Astrocyte (in vitro differentiated cells and primary cell): Measurements from ENCODE around the gene NEAT1. TPM values are rescaled to one million over a fixed set of nuclear protein-coding genes. Genes with fewer than 3 reads are reported as not detected.
A peak's percentile ranks its signal among the peaks of the same experiment; 100 is the strongest.

Experiments
- DNase-seq: peaks from one replicate; pipeline ENCODE4 v3.0.0-alpha.2; 2010; ENCODE audit warnings: low read depth
- FAIRE-seq: peaks from 2 replicates; lab custom pipeline; 2011; peaks lifted over from hg19 to GRCh38; lab: Jason Lieb, UNC
- H2AFZ ChIP-seq: 2 replicates; pipeline ENCODE4 v1.6.0; 2012; ENCODE audit warnings: low read depth, low read length, inconsistent platforms
- H3K27ac ChIP-seq: 2 replicates; pipeline ENCODE4 v1.5.1; 2011; ENCODE audit warnings: low read depth, low read length, inconsistent platforms
- H3K27me3 ChIP-seq: 2 replicates; pipeline ENCODE4 v1.6.0; 2011; ENCODE audit warnings: low read length, inconsistent platforms; ENCODE audit not compliant: insufficient read depth
- H3K36me3 ChIP-seq: 2 replicates; pipeline ENCODE4 v1.5.1; 2011; ENCODE audit warnings: low read length, inconsistent platforms; ENCODE audit not compliant: insufficient read depth
- H3K4me1 ChIP-seq: 2 replicates; pipeline ENCODE4 v1.5.1; 2011; ENCODE audit warnings: low read length, inconsistent platforms; ENCODE audit not compliant: insufficient read depth
- H3K4me2 ChIP-seq: 2 replicates; pipeline ENCODE4 v1.6.0; 2012; ENCODE audit warnings: low read length, inconsistent platforms
- H3K4me3 ChIP-seq: 2 replicates; pipeline ENCODE4 v1.5.1; 2011; ENCODE audit warnings: low read depth, mild to moderate bottlenecking, low read length, inconsistent platforms; ENCODE audit not compliant: insufficient read depth
- H3K79me2 ChIP-seq: 2 replicates; pipeline ENCODE4 v1.6.0; 2012; ENCODE audit warnings: mild to moderate bottlenecking, low read length, inconsistent platforms; ENCODE audit not compliant: insufficient read depth
- H3K9ac ChIP-seq: 2 replicates; pipeline ENCODE4 v1.6.0; 2012; ENCODE audit warnings: mild to moderate bottlenecking, low read length, inconsistent platforms
- H3K9me3 ChIP-seq: 2 replicates; pipeline ENCODE4 v1.5.1; 2012; ENCODE audit warnings: low read depth, mild to moderate bottlenecking, low read length, inconsistent platforms; ENCODE audit not compliant: insufficient read depth
- H4K20me1 ChIP-seq: 2 replicates; pipeline ENCODE4 v1.6.0; 2012; ENCODE audit warnings: low read length, inconsistent platforms; ENCODE audit not compliant: insufficient read depth
- H3K27ac Mint-ChIP-seq: one replicate; pipeline ENCODE4 v1.8.0; 2021; ENCODE audit warnings: mild to moderate bottlenecking, mixed read lengths; ENCODE audit not compliant: unreplicated experiment
- H3K27me3 Mint-ChIP-seq: one replicate; pipeline ENCODE4 v1.8.0; 2021; ENCODE audit warnings: low read depth, mixed read lengths; ENCODE audit not compliant: unreplicated experiment
- H3K36me3 Mint-ChIP-seq: one replicate; pipeline ENCODE4 v1.8.0; 2021; ENCODE audit warnings: low read depth, mixed read lengths; ENCODE audit not compliant: unreplicated experiment
- H3K4me1 Mint-ChIP-seq: one replicate; pipeline ENCODE4 v1.8.0; 2021; ENCODE audit warnings: low read depth, mixed read lengths; ENCODE audit not compliant: unreplicated experiment
- H3K4me3 Mint-ChIP-seq: one replicate; pipeline ENCODE4 v1.8.0; 2021; ENCODE audit warnings: mild to moderate bottlenecking, moderate library complexity, mixed read lengths; ENCODE audit not compliant: unreplicated experiment
- H3K9me3 Mint-ChIP-seq: one replicate; pipeline ENCODE4 v1.8.0; 2021; ENCODE audit warnings: mild to moderate bottlenecking, mixed read lengths; ENCODE audit not compliant: unreplicated experiment
- CTCF ChIP-seq: IDR thresholded peaks from 2 replicates; pipeline ENCODE4 v1.5.1; 2011; ENCODE audit warnings: low read depth, mild to moderate bottlenecking, inconsistent platforms, low read length, moderate library complexity; ENCODE audit not compliant: insufficient read depth
- EZH2 ChIP-seq: IDR thresholded peaks from 2 replicates; pipeline ENCODE4 v1.6.1; 2012; ENCODE audit warnings: mild to moderate bottlenecking, low read length, inconsistent platforms; ENCODE audit not compliant: insufficient read depth
- total RNA-seq: library from RNA; stranded (reverse); gene quantifications from 2 replicates; pipeline ENCODE4 v1.2.1, GENCODE V29; 2021

Gene NEAT1
- total RNA-seq, 1 donor from 2014 or later = 317 TPM

- Mint-ChIP-seq H3K27me3 (no peaks in the 10 kb centered on the region), H3K4me1 (peaks cover 15% of the 10 kb centered on the region), H3K4me3 (peak overlapping the region; percentile 81), H3K36me3 (peaks cover 6% of the 10 kb centered on the region), H3K27ac (no peak overlapping the region), H3K9me3 (peaks cover 3% of the 10 kb centered on the region)
- H3K9me3 ChIP-seq = no peaks in the 10 kb centered on the region
- peak overlapping the region; percentile 92 for H3K4me2 ChIP-seq
- H3K4me3 ChIP-seq = peak overlapping the region; percentile 63
- H3K9ac ChIP-seq = peak overlapping the region; percentile 86
- no peaks in the 10 kb centered on the region for H4K20me1 ChIP-seq
- no peaks in the 10 kb centered on the region for H3K27me3 ChIP-seq
- no peak for FAIRE-seq
- no peak overlapping the region for H2AFZ ChIP-seq
- H3K4me1 ChIP-seq = peaks cover 24% of the 10 kb centered on the region
- peak overlapping the region; percentile 82 for H3K27ac ChIP-seq
- no peaks in the 10 kb centered on the region for H3K36me3 ChIP-seq
- TF ChIP-seq CTCF = no peak
- TF ChIP-seq EZH2 = no peak
- H3K79me2 ChIP-seq = peaks cover 13% of the 10 kb centered on the region
- peak; percentile 54 for DNase-seq
These were observed 31.7 kb downstream of the NEAT1 start for GRCh38 chr11:65454311-65454695.

GRCh38 chr11:65454696-65455456, 32.3 kb downstream of the NEAT1 start:
- H3K27me3 Mint-ChIP-seq = no peaks in the 10 kb centered on the region
- no peak for TF ChIP-seq EZH2
- no peak for TF ChIP-seq CTCF

GRCh38 chr11:65456418-65456817, 33.8 kb downstream of the NEAT1 start:
- H3K4me1 Mint-ChIP-seq = peaks cover 17% of the 10 kb centered on the region
- no peak for DNase-seq
- peak overlapping the region; percentile 72 for H3K27ac Mint-ChIP-seq
- no peak for TF ChIP-seq CTCF
- no peak for TF ChIP-seq EZH2
- H4K20me1 ChIP-seq = no peaks in the 10 kb centered on the region
- H3K9me3 Mint-ChIP-seq = peaks cover 3% of the 10 kb centered on the region
- H3K4me3 Mint-ChIP-seq = peak overlapping the region; percentile 81
- no peaks in the 10 kb centered on the region for H3K27me3 Mint-ChIP-seq
- H3K9me3 ChIP-seq = no peaks in the 10 kb centered on the region
- no peak overlapping the region for H3K9ac ChIP-seq
- no peak for FAIRE-seq
- no peak overlapping the region for H3K4me3 ChIP-seq
- H3K4me2 ChIP-seq = no peak overlapping the region
- no peak overlapping the region for H2AFZ ChIP-seq
- H3K27me3 ChIP-seq = no peaks in the 10 kb centered on the region
- H3K36me3 Mint-ChIP-seq = peaks cover 6% of the 10 kb centered on the region
- H3K4me1 ChIP-seq = peaks cover 24% of the 10 kb centered on the region
- H3K79me2 ChIP-seq = peaks cover 13% of the 10 kb centered on the region
- no peak overlapping the region for H3K27ac ChIP-seq
- H3K36me3 ChIP-seq = no peaks in the 10 kb centered on the region

More at GRCh38 chr11:65454696-65455456, 32.3 kb downstream of the NEAT1 start:
- Histone ChIP-seq H2AFZ (peak overlapping the region; percentile 70), H4K20me1 (no peaks in the 10 kb centered on the region), H3K36me3 (no peaks in the 10 kb centered on the region), H3K9ac (peak overlapping the region; percentile 86), H3K4me1 (peaks cover 24% of the 10 kb centered on the region), H3K27ac (peak overlapping the region; percentile 82), H3K4me2 (peak overlapping the region; percentile 92), H3K4me3 (peak overlapping the region; percentile 63), H3K9me3 (no peaks in the 10 kb centered on the region), H3K79me2 (peaks cover 13% of the 10 kb centered on the region), H3K27me3 (no peaks in the 10 kb centered on the region)
- H3K4me1 Mint-ChIP-seq = peaks cover 17% of the 10 kb centered on the region
- peak overlapping the region; percentile 89 for H3K27ac Mint-ChIP-seq
- H3K36me3 Mint-ChIP-seq = peaks cover 6% of the 10 kb centered on the region
- no peak for DNase-seq
- peaks cover 3% of the 10 kb centered on the region for H3K9me3 Mint-ChIP-seq
- peak overlapping the region; percentile 81 for H3K4me3 Mint-ChIP-seq
- no peak for FAIRE-seq
